ENCODE data around the gene SAT1. TPM values are rescaled to one million over a fixed set of nuclear protein-coding genes. Genes with fewer than 3 reads are reported as not detected.

The SAT1 gene
- total RNA-seq, 4 donors from 2014 or later, result 313 to 1,184 (median 689) TPM

DNA sequence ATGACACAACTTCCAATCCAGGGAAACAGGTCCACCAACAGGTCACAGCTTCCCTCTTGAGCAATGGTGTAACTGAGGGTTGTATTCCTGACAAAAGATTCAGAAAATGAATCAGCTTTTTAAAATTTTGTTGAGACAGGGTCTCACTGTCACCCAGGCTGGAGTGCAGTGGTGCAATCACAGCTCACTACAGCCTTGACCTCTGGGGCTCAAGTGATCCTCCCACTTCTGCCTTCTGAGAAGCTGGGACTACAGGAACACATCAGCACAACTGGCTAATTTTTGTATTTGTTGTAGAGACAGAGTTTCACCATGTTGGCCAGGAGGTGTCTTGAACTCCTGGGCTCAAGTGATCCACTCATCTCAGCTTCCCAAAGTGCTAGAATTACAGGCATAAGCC, 43.7 kb downstream of the SAT1 start:
- no peak overlapping the region for H3K27ac ChIP-seq
- in situ Hi-C loops (cut with MboI; ENCODE audit: low pct_ligation_motif_present in 1 of 4, low pct_unique_long_range_greater_than_20kb in 1 of 4, low sequenced_read_pairs in 3 of 4) (no loop called here), intact Hi-C loops (cut with DNase I; ENCODE audit: low total_unique reads) (no loop called here)
- no peak overlapping the region for H3K4me3 ChIP-seq
- TF ChIP-seq POLR2AphosphoS5 (IDR thresholded peaks at IDR 0.05) (no peak), POLR2A (IDR thresholded peaks at IDR 0.05) (no peak), EP300 (IDR thresholded peaks at IDR 0.05; ENCODE audit: low read depth) (no peak)
- TF ChIP-seq, protein P1, sequence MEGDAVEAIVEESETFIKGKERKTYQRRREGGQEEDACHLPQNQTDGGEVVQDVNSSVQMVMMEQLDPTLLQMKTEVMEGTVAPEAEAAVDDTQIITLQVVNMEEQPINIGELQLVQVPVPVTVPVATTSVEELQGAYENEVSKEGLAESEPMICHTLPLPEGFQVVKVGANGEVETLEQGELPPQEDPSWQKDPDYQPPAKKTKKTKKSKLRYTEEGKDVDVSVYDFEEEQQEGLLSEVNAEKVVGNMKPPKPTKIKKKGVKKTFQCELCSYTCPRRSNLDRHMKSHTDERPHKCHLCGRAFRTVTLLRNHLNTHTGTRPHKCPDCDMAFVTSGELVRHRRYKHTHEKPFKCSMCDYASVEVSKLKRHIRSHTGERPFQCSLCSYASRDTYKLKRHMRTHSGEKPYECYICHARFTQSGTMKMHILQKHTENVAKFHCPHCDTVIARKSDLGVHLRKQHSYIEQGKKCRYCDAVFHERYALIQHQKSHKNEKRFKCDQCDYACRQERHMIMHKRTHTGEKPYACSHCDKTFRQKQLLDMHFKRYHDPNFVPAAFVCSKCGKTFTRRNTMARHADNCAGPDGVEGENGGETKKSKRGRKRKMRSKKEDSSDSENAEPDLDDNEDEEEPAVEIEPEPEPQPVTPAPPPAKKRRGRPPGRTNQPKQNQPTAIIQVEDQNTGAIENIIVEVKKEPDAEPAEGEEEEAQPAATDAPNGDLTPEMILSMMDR (IDR thresholded peaks at IDR 0.05), result no peak
- H3K27me3 ChIP-seq, result no peaks in the 10 kb centered on the region
- H3K9me3 ChIP-seq, result no peaks in the 10 kb centered on the region
- no peaks in the 10 kb centered on the region for H3K36me3 ChIP-seq
- peaks cover 0 to 6% (median 4%) of the 10 kb centered on the region in 4 donors for H3K4me1 ChIP-seq
- DNase-seq, result no peak

DNA sequence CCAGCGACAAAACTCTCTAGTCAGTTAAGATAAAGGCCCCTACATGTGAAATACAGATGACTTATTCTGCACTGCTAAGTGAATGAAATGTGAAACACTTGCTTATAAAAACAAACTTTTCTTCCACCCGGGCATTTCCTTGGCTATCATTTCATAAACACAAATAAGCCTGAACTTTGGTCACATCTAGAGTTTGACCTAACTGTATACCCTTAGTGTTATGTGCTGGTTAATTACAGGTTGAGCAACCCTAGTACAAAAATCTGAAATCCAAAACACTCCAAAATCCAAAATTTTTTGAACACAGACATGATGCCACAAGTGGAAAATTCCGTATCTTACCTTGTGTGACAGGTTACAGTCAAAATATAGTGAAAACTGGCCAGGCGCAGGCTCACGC, 45.9 kb downstream of the SAT1 start:
- Histone ChIP-seq H3K27me3 (no peaks in the 10 kb centered on the region), H3K36me3 (no peaks in the 10 kb centered on the region), H3K27ac (no peak overlapping the region), H3K9me3 (no peaks in the 10 kb centered on the region), H3K4me1 (no peaks in the 10 kb centered on the region), H3K4me3 (no peak overlapping the region)
- intact Hi-C loops (cut with DNase I; ENCODE audit: low total_unique reads) (no loop called here), in situ Hi-C loops (cut with MboI; ENCODE audit: low pct_ligation_motif_present in 1 of 4, low pct_unique_long_range_greater_than_20kb in 1 of 4, low sequenced_read_pairs in 3 of 4) (no loop called here)
- no peak for TF ChIP-seq EP300 (IDR thresholded peaks at IDR 0.05; ENCODE audit: low read depth)
- TF ChIP-seq POLR2A (IDR thresholded peaks at IDR 0.05), result no peak
- TF ChIP-seq POLR2AphosphoS5 (IDR thresholded peaks at IDR 0.05), result no peak
- TF ChIP-seq, protein P1 (IDR thresholded peaks at IDR 0.05), result no peak
- DNase-seq, result no peak
- WGBS, 2 donors (ENCODE audit: low coverage in 1 of 2), result 89% methylated on average over 5 of the region's 5 CpGs; no CpG with 5 or more reads in 1 of the 2 donors

DNA sequence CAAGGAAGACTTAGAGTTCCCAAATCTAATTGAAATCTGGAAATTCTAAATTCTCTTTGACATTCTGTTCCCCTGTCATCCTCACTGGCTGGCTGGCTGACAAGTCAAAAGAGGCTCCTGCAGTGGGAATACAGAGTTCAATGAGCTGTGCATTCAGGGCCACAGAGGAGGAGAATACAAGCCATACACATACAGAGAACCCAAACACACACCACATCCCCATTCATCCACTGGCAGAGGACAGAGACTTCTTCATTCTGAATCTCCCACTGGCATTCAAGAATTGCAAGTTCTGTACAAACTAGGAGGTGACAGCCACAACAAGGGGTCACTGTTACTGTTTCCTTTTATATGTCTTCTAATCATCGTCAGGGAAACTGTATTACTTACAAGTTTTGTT, 49.7 kb downstream of the SAT1 start:
- no peak overlapping the region for H3K27ac ChIP-seq
- H3K9me3 ChIP-seq, result no peaks in the 10 kb centered on the region
- no peak for TF ChIP-seq POLR2AphosphoS5 (IDR thresholded peaks at IDR 0.05)
- TF ChIP-seq, protein P1 (IDR thresholded peaks at IDR 0.05), result no peak
- no peak overlapping the region for H3K4me3 ChIP-seq
- 94% methylated on average over 1 of the region's 1 CpG; no CpG with 5 or more reads in 1 of the 2 donors for WGBS, 2 donors (ENCODE audit: low coverage in 1 of 2)
- no peaks in the 10 kb centered on the region for H3K36me3 ChIP-seq
- intact Hi-C loops (cut with DNase I; ENCODE audit: low total_unique reads), result no loop called here
- DNase-seq, result no peak
- no peaks in the 10 kb centered on the region for H3K27me3 ChIP-seq
- no peaks in the 10 kb centered on the region for H3K4me1 ChIP-seq
- in situ Hi-C loops (cut with MboI; ENCODE audit: low pct_ligation_motif_present in 1 of 4, low pct_unique_long_range_greater_than_20kb in 1 of 4, low sequenced_read_pairs in 3 of 4), result no loop called here

Small RNA genes within 50 kb of the gene (small RNA-seq; reads per million reads assigned to genes)
- gene RF00019, result 0 reads per million in 4 donors

Other genes starting within 250 kb of the SAT1 start
- 10 to 100 TPM; 24.3 to 46.2 (median 34.9) TPM for gene PRDX4, start 115.7 kb upstream of the SAT1 start, total RNA-seq
- gene ACOT9, start 39.9 kb upstream of the SAT1 start, total RNA-seq, result 10 to 100 TPM; 21.4 to 72.2 (median 27.5) TPM
- gene APOO, start 124.8 kb downstream of the SAT1 start, total RNA-seq, result 10 to 100 TPM in 2 of 4 donors, 1 to 10 TPM in 1, not detected in 1; 10.0 to 24.5 (median 15.6) TPM
- gene CXorf58, start 124.8 kb downstream of the SAT1 start, total RNA-seq, result under 1 TPM in 1 of 4 donors, not detected in 3; 0.27 TPM
- 1 to 10 TPM in 3 of 4 donors, under 1 TPM in 1; 0.60 to 6.7 (median 5.3) TPM for gene KLHL15, start 244.0 kb downstream of the SAT1 start, total RNA-seq

Data from transverse colon (tissue), 4 donors.